Keratinocyte (primary cell): Measurements from ENCODE around the gene KRT4. TPM values are rescaled to one million over a fixed set of nuclear protein-coding genes. Genes with fewer than 3 reads are reported as not detected.
"Not testable (repeated sequence)": the region's sequence is repeated elsewhere in the genome, so short reads cannot be mapped to it uniquely, and the experiment has no call there.

ENCODE experiments used
- DNase-seq: peaks from one replicate; pipeline ENCODE4 v3.0.0-alpha.2; 2011; ENCODE audit warnings: low read depth, missing footprints, low spot score
- FAIRE-seq: peaks from 2 replicates; lab custom pipeline; 2011; peaks lifted over from hg19 to GRCh38; lab: Jason Lieb, UNC
- H2AFZ ChIP-seq: 2 replicates; pipeline ENCODE4 v1.6.0; 2012; ENCODE audit warnings: low read length, control low read depth, inconsistent platforms; ENCODE audit not compliant: control insufficient read depth
- H3K27ac ChIP-seq: 2 replicates; pipeline ENCODE4 v1.5.1; 2011; ENCODE audit warnings: low read length; ENCODE audit not compliant: control insufficient read depth, insufficient read depth
- H3K27me3 ChIP-seq: 3 replicates; pipeline ENCODE4 v1.6.0; 2011; ENCODE audit warnings: low read length; ENCODE audit not compliant: control insufficient read depth, insufficient read depth; ENCODE audit errors: extremely low read depth
- H3K36me3 ChIP-seq, 2 experiments: 2 replicates in 1 of 2; 3 replicates in 1 of 2; pipeline ENCODE4 v1.5.1; 2011; ENCODE audit warnings: low read length in 2 of 2, mild to moderate bottlenecking in 1 of 2; ENCODE audit not compliant: control insufficient read depth in 2 of 2, insufficient read depth in 2 of 2; ENCODE audit errors: extremely low read depth in 1 of 2
- H3K4me1 ChIP-seq: 3 replicates; pipeline ENCODE4 v1.5.1; 2011; ENCODE audit warnings: low read length; ENCODE audit not compliant: control insufficient read depth, insufficient read depth; ENCODE audit errors: extremely low read depth
- H3K4me2 ChIP-seq: 3 replicates; pipeline ENCODE4 v1.6.0; 2011; ENCODE audit warnings: low read depth, low read length; ENCODE audit not compliant: control insufficient read depth, insufficient read depth; ENCODE audit errors: extremely low read depth
- H3K4me3 ChIP-seq, 3 experiments: fragments of 200-600 bp in 1 of 3; sonication (generic) in 1 of 3; 2 replicates in 2 of 3; 3 replicates in 1 of 3; pipeline ENCODE4 v1.5.1; 2011 to 2016; ENCODE audit warnings: low read length in 3 of 3, mild to moderate bottlenecking in 3 of 3, control low read depth in 2 of 3, inconsistent platforms in 1 of 3, low read depth in 1 of 3, mixed read lengths in 1 of 3, mixed run types in 1 of 3, moderate library complexity in 1 of 3; ENCODE audit not compliant: control insufficient read depth in 2 of 3, insufficient read depth in 2 of 3; ENCODE audit errors: extremely low read depth in 1 of 3
- H3K79me2 ChIP-seq: 2 replicates; pipeline ENCODE4 v1.6.0; 2012; ENCODE audit warnings: low read length; ENCODE audit not compliant: control insufficient read depth, insufficient read depth
- H3K9ac ChIP-seq: 3 replicates; pipeline ENCODE4 v1.6.0; 2011; ENCODE audit warnings: low read length; ENCODE audit not compliant: control insufficient read depth, insufficient read depth; ENCODE audit errors: extremely low read depth
- H3K9me1 ChIP-seq: 3 replicates; pipeline ENCODE4 v1.6.0; 2011; ENCODE audit warnings: low read length; ENCODE audit not compliant: control insufficient read depth, insufficient read depth; ENCODE audit errors: extremely low read depth
- H3K9me3 ChIP-seq: 2 replicates; pipeline ENCODE4 v1.5.1; 2012; ENCODE audit warnings: low read depth, low read length; ENCODE audit not compliant: control insufficient read depth
- H4K20me1 ChIP-seq: 3 replicates; pipeline ENCODE4 v1.6.0; 2011; ENCODE audit warnings: low read length; ENCODE audit not compliant: control insufficient read depth, insufficient read depth; ENCODE audit errors: extremely low read depth
- EZH2 ChIP-seq: IDR thresholded peaks from one replicate; pipeline ENCODE4 v1.6.1; 2012; ENCODE audit warnings: inconsistent platforms, mild to moderate bottlenecking, low read length, moderate library complexity
- dilution Hi-C: fragments of 300-500 bp; cut with MboI; formaldehyde crosslinking; loops from one replicate; pipeline ENCODE4 v1.7.0; 2020; ENCODE audit warnings: low sequenced_read_pairs; ENCODE audit not compliant: extremely low pct_ligation_motif_present
- polyA plus RNA-seq, 5 experiments: library from polyadenylated mRNA; depleted of rRNA in 3 of 5; stranded (reverse) in 3 of 5; stranded (forward) in 1 of 5; unstranded in 1 of 5; fragments of >200 nt; gene quantifications; 1 replicate in 1 of 5; 2 replicates in 3 of 5; 3 replicates in 1 of 5; pipeline versions ENCODE4 v1.2.1 to v1.2.3, GENCODE V29; 2011 to 2012; ENCODE audit warnings: missing spikeins in 2 of 5, low read depth in 1 of 5, low replicate concordance in 1 of 5
- TF ChIP-seq, protein P1 (sequence below), 3 experiments: IDR thresholded peaks in 1 of 3; conservative IDR thresholded peaks in 1 of 3; optimal IDR thresholded peaks in 1 of 3; 2 replicates in 2 of 3; 3 replicates in 1 of 3; pipeline versions ENCODE3 to v1.5.1; 2011; ENCODE audit warnings: low read length in 3 of 3, mild to moderate bottlenecking in 3 of 3, moderate library complexity in 2 of 3, control low read depth in 1 of 3, inconsistent platforms in 1 of 3; ENCODE audit not compliant: insufficient read depth in 2 of 3; ENCODE audit errors: extremely low read depth in 1 of 3

The KRT4 gene
- polyA plus RNA-seq, 1 donor (not counting 4 experiments of a cell fraction or from before 2014, with no cell fraction given): 2.0 TPM

DNA sequence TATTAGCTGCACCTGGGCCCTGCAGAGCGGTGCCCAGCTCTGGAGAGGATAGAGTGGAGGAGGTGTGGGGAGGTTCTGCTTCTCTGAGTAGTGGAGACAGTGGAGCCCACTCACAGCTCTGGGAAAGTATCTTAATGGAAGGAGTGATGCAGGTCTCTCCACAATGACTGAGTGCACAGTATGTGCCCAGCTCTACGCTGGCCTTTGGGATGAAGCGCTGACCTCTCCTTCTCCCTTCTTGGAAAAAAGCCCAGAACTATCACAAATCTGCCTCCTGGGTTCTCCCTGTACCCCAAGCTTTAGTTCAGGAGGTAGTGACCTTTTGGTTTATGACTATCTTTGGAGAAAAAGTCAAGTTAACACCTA, 17.5 kb downstream of the KRT4 start:
- FAIRE-seq (no peak), DNase-seq (no peak)
- TF ChIP-seq EZH2: no peak
- TF ChIP-seq, protein P1, sequence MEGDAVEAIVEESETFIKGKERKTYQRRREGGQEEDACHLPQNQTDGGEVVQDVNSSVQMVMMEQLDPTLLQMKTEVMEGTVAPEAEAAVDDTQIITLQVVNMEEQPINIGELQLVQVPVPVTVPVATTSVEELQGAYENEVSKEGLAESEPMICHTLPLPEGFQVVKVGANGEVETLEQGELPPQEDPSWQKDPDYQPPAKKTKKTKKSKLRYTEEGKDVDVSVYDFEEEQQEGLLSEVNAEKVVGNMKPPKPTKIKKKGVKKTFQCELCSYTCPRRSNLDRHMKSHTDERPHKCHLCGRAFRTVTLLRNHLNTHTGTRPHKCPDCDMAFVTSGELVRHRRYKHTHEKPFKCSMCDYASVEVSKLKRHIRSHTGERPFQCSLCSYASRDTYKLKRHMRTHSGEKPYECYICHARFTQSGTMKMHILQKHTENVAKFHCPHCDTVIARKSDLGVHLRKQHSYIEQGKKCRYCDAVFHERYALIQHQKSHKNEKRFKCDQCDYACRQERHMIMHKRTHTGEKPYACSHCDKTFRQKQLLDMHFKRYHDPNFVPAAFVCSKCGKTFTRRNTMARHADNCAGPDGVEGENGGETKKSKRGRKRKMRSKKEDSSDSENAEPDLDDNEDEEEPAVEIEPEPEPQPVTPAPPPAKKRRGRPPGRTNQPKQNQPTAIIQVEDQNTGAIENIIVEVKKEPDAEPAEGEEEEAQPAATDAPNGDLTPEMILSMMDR (optimal IDR thresholded peaks at IDR 0.05 in 1 of 3, IDR thresholded peaks at IDR 0.05 in 1 of 3, conservative IDR thresholded peaks at IDR 0.05 in 1 of 3; ENCODE audit: extremely low read depth in 1 of 3, insufficient read depth in 2 of 3, low read length in 3 of 3): no peak
- peaks cover 39% of the 10 kb centered on the region for H3K4me1 ChIP-seq
- no peak overlapping the region for H3K9ac ChIP-seq
- no peak overlapping the region for H3K4me3 ChIP-seq
- H3K4me2 ChIP-seq: no peak overlapping the region
- no peaks in the 10 kb centered on the region for H4K20me1 ChIP-seq
- H3K9me3 ChIP-seq: no peaks in the 10 kb centered on the region
- H2AFZ ChIP-seq: no peak overlapping the region
- no peaks in the 10 kb centered on the region for H3K9me1 ChIP-seq
- dilution Hi-C loops: no loop called here
- H3K27ac ChIP-seq: no peak overlapping the region
- peaks cover 12% of the 10 kb centered on the region for H3K27me3 ChIP-seq
- no peaks in the 10 kb centered on the region for H3K36me3 ChIP-seq
- H3K79me2 ChIP-seq: no peaks in the 10 kb centered on the region

DNA sequence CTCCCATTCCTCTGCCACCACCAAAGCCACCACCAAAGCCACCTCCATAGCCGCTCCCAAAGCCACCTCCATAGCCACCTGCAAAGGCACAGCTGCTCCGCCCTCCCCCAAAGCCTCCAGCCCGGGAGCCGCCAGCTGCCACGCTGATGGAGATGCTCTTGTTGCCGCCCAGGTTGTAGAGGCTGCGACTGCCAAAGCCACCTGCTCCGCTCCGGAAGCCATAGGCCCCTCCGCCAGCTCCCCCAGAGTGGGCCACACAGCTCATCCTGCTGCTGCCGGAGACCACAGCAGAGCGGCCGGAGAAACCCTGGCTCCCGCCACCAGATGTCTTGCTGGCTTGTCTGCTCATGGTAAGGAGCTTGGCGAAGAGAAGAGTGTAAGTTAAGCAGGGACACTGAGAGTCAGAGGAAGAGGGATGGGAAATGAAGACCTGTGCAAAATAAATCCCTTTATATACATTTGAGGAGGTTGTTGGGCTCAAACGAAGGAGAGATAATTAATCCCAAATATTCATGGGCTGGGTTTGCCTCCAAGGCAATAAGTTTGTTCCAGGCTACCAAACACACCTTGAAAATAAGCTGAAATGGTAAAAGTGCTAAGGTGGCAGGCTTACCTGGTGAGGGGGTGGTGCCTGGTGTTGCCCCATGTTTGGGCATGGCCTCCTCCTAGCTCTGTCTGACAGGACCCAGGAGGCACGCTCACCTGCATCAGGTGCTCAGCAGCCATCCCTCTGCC, 18.1 kb downstream of the KRT4 start, which contains the start of gene KRT3:
TSS of gene KRT3 (minus strand) at position 424 of the 735 bp plus-strand sequence. CDS start at position 349, 75 bp downstream.
- dilution Hi-C loops: no loop called here

DNA sequence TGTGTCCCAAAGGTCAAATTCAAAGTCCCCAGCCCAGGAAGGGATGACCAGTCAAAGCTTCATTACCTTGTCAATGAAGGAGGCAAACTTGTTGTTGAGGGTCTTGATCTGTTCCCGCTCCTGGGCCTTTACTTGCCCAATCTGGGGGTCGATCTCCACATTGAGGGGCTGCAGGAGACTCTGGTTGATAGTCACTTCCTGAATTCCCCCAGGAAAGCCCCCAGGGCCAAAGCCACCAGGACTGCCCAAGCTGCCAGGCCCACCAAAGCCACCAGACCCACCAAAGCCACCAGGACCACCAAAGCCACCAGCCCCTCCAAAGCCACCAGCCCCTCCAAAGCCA, 18.6 kb downstream of the KRT4 start:
- H3K4me1 ChIP-seq: peaks cover 39% of the 10 kb centered on the region

More for the DNA sequence above, 18.1 kb downstream of the KRT4 start, which contains the start of gene KRT3:
- no peak for TF ChIP-seq EZH2
- TF ChIP-seq, protein P1 (optimal IDR thresholded peaks at IDR 0.05 in 1 of 3, IDR thresholded peaks at IDR 0.05 in 1 of 3, conservative IDR thresholded peaks at IDR 0.05 in 1 of 3; ENCODE audit: extremely low read depth in 1 of 3, insufficient read depth in 2 of 3, low read length in 3 of 3): no peak
- no peaks in the 10 kb centered on the region for H3K9me1 ChIP-seq
- no peaks in the 10 kb centered on the region for H3K9me3 ChIP-seq
- peaks cover 39% of the 10 kb centered on the region for H3K4me1 ChIP-seq
- H3K79me2 ChIP-seq: no peaks in the 10 kb centered on the region
- H3K27me3 ChIP-seq: peaks cover 18% of the 10 kb centered on the region
- no peak within 1 kb of the TSS for H3K4me2 ChIP-seq
- DNase-seq (no peak), FAIRE-seq (no peak)
- H3K27ac ChIP-seq: no peak within 1 kb of the TSS
- no peak within 1 kb of the TSS for H2AFZ ChIP-seq
- no peaks in the 10 kb centered on the region for H3K36me3 ChIP-seq
- H4K20me1 ChIP-seq: no peaks in the 10 kb centered on the region
- H3K9ac ChIP-seq: no peak within 1 kb of the TSS
- no peak within 1 kb of the TSS for H3K4me3 ChIP-seq

More for the DNA sequence above, 18.6 kb downstream of the KRT4 start:
- H3K79me2 ChIP-seq, H3K9me1 ChIP-seq, FAIRE-seq, H3K4me2 ChIP-seq, H3K9me3 ChIP-seq, H3K36me3 ChIP-seq, H3K4me3 ChIP-seq, H4K20me1 ChIP-seq, DNase-seq, dilution Hi-C loops, H3K9ac ChIP-seq, H2AFZ ChIP-seq, H3K27ac ChIP-seq: not testable (repeated sequence)
- H3K27me3 ChIP-seq: peaks cover 24% of the 10 kb centered on the region
